GM12874 (cell line): Measurements from ENCODE around the gene GPC5.

Experiments
- CTCF ChIP-seq: IDR thresholded peaks from 2 replicates; pipeline ENCODE4 v1.5.1; 2011; ENCODE audit warnings: low read depth, mild to moderate bottlenecking, control low read depth, low read length, moderate library complexity; ENCODE audit not compliant: insufficient read depth

Gene GPC5

GRCh38 chr13:91526543-91527033 is 128.2 kb downstream of the GPC5 start:
- TF ChIP-seq CTCF: no peak

- TF ChIP-seq CTCF: no peak
Observed at GRCh38 chr13:91529739-91530482, 131.5 kb downstream of the GPC5 start.

- no peak for TF ChIP-seq CTCF
Observed at GRCh38 chr13:91531646-91532045, 133.2 kb downstream of the GPC5 start.

GRCh38 chr13:91533354-91533753 is 134.9 kb downstream of the GPC5 start:
- no peak for TF ChIP-seq CTCF

GRCh38 chr13:91534996-91535395 is 136.6 kb downstream of the GPC5 start:
- no peak for TF ChIP-seq CTCF

- TF ChIP-seq CTCF: no peak
Observed at GRCh38 chr13:91537376-91537775, 139.0 kb downstream of the GPC5 start.

GRCh38 chr13:91539286-91540157 is 141.1 kb downstream of the GPC5 start:
- TF ChIP-seq CTCF: no peak
